Left lobe of liver (tissue), 2 donors: ENCODE results near the gene PRKCA. TPM values are rescaled to one million over a fixed set of nuclear protein-coding genes. Genes with fewer than 3 reads are reported as not detected.

Experiments used
- ATAC-seq: fragments of 200-7000 bp; cut with Tn5 transposase; one replicate; pipeline ENCODE4 v1.9.1; 2020; ENCODE audit warnings: mild to moderate bottlenecking, moderate library complexity
- DNase-seq: peaks from one replicate; pipeline ENCODE4 v3.0.0-alpha.2; 2020; ENCODE audit warnings: low spot score
- total RNA-seq: library from RNA; stranded (reverse); gene quantifications from one replicate; pipeline ENCODE4 v1.2.1, GENCODE V29; 2021
- donor health status: DM: no; HTN: no; CAD: no; lungs with moderate emphysema.
- donor health status: DM: no; HTN: yes; CAD: no.

PRKCA gene
- total RNA-seq, 1 donor from 2014 or later = 21.2 TPM

GRCh38 chr17:66557886-66558285 is 255.5 kb downstream of the PRKCA start:
- ATAC-seq = no peak

GRCh38 chr17:66560691-66561090 is 258.3 kb downstream of the PRKCA start:
- DNase-seq (no peak), ATAC-seq (no peak)

More at GRCh38 chr17:66557886-66558285, 255.5 kb downstream of the PRKCA start:
- DNase-seq = no peak

- ATAC-seq (no peak), DNase-seq (no peak)
Observed at GRCh38 chr17:66562119-66562518, 259.7 kb downstream of the PRKCA start.

GRCh38 chr17:66564992-66565465 is 262.6 kb downstream of the PRKCA start:
- ATAC-seq (no peak), DNase-seq (no peak)

DNA sequence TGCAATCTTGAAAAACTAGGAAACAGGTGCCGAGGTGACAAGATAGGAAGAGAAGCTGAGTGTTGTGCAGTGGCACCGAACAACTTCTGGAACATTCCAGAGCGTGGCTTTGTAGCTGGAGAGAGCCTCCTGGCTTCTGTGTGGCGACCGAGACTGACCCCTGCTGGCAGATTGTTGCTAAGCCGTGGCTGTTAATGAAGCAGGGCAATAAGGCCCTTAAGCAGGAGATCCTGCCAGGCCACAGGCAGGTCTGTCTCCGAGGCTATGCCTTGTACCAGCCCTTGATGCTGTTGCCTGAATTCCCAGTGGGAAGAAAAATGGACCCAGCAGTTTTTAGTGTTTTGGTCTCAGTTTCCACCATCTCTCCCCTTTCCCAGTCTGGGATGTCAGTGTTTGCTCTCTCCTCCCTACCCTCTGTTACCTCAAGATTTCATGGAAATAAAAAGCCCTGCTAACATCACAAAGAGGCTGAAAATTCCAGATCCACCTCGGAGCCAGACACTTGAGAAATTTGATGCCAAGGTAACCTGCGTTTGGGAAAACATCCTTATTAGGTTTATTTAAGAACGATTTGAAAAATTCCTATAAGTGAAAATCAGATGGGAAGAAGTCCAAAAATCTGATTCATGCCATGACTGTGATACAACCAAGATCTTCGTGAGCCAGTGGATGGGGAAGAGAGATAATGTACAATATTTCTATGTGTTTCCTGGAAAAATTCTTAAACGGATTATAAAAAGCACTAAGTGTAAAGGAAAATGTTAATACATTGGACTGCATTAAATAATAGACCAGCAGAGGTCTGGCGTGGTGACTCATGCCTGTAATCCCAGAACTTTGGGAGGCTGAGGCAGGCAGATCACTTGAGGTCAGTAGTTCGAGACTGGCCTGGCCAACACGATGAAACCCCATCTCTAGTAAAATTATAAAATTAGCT is 265.1 kb downstream of the PRKCA start:
- ATAC-seq (peak; percentile 99), DNase-seq (peak; percentile 86)

GRCh38 chr17:66569572-66569971 is 267.2 kb downstream of the PRKCA start:
- DNase-seq = no peak
- no peak for ATAC-seq

DNA sequence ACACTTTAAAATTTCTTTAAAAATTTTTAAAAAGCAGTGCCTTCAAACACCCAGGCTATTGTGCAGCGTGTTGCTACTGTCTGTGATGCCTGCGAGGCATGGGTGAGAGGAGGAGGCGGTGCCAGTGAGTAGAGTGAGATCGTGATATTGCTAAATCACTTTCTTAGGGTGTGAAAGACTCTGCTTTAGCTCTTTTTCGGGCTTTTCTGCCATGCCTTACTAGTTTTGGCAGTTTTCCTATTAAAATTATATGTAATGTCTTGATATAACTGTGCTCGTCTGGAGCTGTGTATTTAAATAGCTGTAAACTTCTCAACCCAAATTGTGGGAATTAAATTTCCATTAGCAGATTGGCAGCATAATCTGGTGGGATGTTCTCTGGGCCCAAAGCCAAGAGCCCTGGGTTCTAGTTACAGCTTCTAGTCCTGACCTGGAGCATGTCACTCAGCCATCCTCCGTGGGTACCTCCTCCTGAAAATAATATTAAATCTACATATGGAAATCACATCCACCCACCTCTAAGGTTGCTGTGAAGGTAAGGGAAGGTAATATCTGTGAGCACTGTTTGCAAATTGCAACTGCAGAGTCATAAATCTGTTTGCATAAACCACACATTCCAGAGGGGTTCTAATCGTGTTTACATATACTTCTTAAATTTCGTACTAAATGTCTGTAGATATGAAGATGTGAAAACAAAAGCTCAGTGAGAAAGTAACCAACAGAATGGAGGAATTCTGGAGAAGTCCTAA is 268.2 kb downstream of the PRKCA start:
- ATAC-seq = no peak
- DNase-seq = peak; percentile 18

DNA sequence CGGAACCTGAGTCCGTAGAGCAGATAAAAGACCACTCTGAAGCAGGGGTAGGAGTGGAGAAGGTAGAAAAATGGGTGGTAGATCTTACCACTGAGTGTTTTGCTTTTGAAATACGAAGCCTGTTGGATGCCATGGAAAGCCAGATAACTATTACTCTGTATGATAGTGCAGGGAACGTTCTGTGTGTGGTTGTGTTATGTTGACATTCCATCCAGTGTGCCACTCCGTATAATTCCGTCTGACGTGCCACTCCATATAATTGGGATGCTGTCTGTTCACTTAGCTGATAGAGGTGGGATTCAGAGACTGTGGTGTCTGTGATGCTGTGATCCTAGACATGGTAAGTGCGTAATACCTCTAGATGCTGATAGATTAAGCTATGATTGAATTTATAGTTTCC is 269.3 kb downstream of the PRKCA start:
- ATAC-seq (no peak), DNase-seq (peak; percentile 8)

GRCh38 chr17:66573078-66573477 is 270.7 kb downstream of the PRKCA start:
- ATAC-seq (no peak), DNase-seq (no peak)

DNA sequence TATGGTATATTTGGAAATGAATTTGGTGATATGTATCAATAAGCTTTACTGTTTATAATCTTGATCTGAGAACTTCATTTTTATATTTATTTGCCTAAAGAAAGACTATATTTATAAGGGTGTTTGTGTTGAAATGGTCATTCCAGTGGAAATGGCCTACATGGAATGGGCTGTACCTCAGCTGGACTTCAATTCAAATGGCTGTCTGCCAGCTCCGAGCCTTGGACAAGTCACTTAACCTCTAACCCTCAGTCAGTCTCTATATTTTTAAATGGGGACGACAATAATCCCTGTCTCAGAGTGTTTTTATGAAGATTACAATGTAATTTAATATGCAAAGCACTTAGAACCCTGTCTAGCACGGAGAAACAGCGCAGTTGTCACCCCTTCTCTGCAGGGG is 271.7 kb downstream of the PRKCA start:
- DNase-seq (peak; percentile 53), ATAC-seq (peak; percentile 75)

DNA sequence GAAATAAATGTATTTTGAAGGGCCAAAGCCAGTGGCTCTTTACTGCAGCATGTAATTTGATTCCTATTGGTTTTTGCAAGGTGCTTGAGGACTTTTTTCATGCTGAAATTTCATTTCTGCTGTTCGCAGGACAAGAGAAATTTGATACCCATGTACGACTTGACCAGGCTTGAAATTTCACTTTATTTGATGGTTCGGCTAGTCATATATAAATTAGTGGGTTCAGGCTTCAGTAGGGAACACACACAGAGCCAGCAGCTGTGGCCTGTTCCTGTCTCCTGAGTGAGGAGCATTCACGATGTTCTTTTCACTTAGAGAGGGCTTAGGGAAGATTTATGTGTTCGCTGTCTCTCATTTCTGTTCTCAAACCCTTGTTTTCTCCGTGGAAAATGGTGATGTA is 274.1 kb downstream of the PRKCA start:
- ATAC-seq (no peak), DNase-seq (no peak)

GRCh38 chr17:66577041-66577440 is 274.6 kb downstream of the PRKCA start:
- ATAC-seq (no peak), DNase-seq (peak; percentile 36)

DNA sequence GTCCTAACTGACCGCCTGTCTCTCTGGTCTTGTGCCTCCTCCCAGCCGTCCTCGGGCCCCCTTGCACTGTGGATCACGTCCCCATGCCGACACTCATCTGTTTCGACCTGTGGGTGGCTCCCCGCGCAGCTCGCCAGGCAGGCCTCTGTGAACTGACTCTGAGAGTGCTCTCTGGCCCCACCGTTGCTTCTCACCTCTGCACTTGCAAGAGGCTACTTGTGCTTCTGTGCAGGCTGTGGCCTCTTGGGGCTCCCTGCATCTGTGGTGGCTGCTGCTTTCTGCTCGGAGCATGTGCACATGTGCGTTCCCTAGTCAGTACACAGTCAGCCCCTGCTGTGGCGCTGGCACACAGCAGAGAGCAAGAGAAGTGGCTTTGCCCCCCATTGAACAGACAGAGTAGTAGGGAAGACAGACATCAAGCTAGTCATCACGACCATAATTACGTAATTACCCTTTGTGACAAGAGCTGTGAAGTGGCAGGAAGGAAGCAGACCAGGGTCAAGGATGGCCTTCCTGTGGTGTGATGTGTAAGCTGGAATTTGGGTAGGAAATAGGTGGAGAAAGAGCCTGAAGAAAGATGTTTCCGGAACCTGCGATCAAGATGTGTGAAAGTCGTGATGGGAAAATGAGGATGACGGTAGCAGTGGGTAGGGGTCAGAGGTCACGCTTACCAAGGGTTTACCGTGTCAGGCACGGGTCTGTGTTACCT is 276.5 kb downstream of the PRKCA start:
- ATAC-seq (no peak), DNase-seq (peak; percentile 37)

DNA sequence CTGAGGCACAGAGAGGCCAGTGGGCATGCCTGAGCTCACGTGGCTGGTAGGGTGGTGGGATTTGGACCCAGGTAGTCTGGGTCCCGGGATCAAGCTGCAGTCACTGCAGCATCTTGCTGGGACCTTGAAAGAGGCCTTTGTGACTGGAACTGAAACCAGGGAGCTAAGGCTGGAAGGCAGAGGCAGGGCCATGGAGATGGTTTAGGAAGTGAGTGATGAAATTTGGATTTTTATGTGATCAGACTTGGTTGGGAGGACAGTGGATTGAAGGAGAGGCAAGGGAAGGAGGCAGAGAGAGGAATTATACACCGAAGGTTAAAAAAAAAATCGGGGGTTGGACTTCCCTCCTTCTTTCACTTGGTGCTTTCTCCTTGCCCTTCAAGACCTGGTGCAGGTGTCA is 277.1 kb downstream of the PRKCA start:
- ATAC-seq (no peak), DNase-seq (no peak)

- ATAC-seq (peak; percentile 43), DNase-seq (peak; percentile 51)
Observed at GRCh38 chr17:66580184-66580955, 278.0 kb downstream of the PRKCA start.

- DNase-seq (peak; percentile 57), ATAC-seq (peak; percentile 42)
Observed at GRCh38 chr17:66580956-66581391, 278.6 kb downstream of the PRKCA start.

GRCh38 chr17:66582373-66583111 is 280.1 kb downstream of the PRKCA start:
- ATAC-seq (no peak), DNase-seq (no peak)

DNA sequence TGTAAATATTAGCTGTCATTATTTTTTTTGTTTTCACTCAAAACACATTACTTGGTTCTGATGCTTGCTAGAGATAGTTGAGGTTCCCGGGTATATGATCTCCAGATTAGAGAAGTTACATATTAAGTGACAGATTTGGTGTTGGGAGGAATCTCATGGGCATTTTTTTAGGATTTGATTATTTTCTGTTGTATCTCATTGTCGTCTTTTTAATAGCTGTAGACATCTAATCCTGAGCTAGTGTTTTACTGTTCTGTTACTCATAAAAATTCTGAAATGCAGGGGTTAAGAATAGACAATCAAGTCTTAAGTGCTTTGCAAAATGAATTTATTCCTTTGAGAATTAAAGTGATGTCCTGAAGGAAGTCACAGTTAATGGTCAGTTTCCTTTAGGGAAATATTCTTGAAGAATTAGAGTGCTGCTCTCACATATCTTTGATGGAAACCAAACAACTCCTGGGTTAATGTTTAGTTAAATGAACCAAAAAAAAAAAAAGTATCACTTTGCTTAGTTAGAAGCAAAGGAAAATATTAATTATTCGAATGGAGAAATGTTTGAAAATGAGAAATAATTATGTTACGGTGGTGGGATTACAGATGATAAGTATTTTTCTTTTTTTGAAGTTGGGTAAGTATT is 280.8 kb downstream of the PRKCA start:
- ATAC-seq = no peak
- no peak for DNase-seq

GRCh38 chr17:66584927-66585326 is 282.5 kb downstream of the PRKCA start:
- no peak for ATAC-seq

More at GRCh38 chr17:66584927-66585326, 282.5 kb downstream of the PRKCA start:
- DNase-seq = no peak
